ENCODE results near the gene KLRC3.

The KLRC3 gene

DNA sequence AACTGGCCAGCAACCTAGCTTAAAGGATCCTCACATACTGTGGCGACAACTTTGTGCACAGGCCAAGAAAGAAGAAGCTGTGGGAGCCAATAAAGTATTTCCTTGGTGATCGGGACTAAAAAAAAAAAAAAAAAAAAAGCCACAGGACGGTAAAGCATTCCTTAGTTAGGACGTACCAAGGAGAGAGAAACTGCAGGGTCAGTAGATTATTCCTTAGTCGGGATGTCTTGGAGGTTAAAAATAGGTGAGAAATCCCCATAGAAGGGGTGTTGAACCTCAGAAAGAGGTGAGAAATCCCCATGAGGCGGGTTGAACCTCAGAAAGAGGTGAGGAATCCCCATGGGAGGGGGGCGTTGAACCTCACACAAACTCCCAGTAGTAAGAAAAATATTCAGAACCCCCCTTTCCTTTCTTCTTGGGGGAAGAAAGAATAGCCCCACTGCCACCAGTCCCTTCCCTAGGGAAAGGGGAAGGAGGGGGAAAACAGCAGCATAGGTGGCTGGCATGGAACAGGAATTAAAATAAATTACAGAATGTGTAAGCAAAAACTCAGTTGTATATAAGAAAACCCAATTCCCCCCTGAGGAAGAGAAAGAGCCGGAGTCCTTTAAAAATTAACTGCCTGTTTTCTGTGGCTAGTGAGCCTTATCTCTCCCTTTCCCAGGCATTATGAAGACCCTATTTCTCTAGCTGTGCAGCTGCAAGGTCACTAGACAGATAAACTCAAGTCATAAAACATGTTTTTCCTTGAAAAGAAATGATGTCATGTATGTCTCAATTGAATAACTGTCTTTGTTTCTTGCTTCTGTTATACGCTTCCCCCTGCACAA lies 57.4 kb downstream of the KLRC3 start:
- TF ChIP-seq TEAD4 (IDR thresholded peaks at IDR 0.05) (no peak), RAD21 (IDR thresholded peaks at IDR 0.05; ENCODE audit: low read depth) (no peak), CREB1 (IDR thresholded peaks at IDR 0.05; ENCODE audit: low read depth) (no peak), ZBTB7A (IDR thresholded peaks at IDR 0.05; ENCODE audit: low read depth) (no peak), TAF1 (IDR thresholded peaks at IDR 0.05; ENCODE audit: low read depth) (no peak), FOXM1 (IDR thresholded peaks at IDR 0.05; ENCODE audit: borderline replicate concordance, low read depth) (no peak), TCF12 (IDR thresholded peaks at IDR 0.05; ENCODE audit: low read depth) (no peak), EP300 (IDR thresholded peaks at IDR 0.05; ENCODE audit: borderline replicate concordance) (no peak), CEBPB (IDR thresholded peaks at IDR 0.05) (no peak), EGR1 (IDR thresholded peaks at IDR 0.05) (no peak)
- TF ChIP-seq, protein P1, sequence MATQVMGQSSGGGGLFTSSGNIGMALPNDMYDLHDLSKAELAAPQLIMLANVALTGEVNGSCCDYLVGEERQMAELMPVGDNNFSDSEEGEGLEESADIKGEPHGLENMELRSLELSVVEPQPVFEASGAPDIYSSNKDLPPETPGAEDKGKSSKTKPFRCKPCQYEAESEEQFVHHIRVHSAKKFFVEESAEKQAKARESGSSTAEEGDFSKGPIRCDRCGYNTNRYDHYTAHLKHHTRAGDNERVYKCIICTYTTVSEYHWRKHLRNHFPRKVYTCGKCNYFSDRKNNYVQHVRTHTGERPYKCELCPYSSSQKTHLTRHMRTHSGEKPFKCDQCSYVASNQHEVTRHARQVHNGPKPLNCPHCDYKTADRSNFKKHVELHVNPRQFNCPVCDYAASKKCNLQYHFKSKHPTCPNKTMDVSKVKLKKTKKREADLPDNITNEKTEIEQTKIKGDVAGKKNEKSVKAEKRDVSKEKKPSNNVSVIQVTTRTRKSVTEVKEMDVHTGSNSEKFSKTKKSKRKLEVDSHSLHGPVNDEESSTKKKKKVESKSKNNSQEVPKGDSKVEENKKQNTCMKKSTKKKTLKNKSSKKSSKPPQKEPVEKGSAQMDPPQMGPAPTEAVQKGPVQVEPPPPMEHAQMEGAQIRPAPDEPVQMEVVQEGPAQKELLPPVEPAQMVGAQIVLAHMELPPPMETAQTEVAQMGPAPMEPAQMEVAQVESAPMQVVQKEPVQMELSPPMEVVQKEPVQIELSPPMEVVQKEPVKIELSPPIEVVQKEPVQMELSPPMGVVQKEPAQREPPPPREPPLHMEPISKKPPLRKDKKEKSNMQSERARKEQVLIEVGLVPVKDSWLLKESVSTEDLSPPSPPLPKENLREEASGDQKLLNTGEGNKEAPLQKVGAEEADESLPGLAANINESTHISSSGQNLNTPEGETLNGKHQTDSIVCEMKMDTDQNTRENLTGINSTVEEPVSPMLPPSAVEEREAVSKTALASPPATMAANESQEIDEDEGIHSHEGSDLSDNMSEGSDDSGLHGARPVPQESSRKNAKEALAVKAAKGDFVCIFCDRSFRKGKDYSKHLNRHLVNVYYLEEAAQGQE (IDR thresholded peaks at IDR 0.05; ENCODE audit: low read depth): no peak
- TF ChIP-seq, protein P2, sequence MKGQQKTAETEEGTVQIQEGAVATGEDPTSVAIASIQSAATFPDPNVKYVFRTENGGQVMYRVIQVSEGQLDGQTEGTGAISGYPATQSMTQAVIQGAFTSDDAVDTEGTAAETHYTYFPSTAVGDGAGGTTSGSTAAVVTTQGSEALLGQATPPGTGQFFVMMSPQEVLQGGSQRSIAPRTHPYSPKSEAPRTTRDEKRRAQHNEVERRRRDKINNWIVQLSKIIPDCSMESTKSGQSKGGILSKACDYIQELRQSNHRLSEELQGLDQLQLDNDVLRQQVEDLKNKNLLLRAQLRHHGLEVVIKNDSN (IDR thresholded peaks at IDR 0.05): no peak

DNA sequence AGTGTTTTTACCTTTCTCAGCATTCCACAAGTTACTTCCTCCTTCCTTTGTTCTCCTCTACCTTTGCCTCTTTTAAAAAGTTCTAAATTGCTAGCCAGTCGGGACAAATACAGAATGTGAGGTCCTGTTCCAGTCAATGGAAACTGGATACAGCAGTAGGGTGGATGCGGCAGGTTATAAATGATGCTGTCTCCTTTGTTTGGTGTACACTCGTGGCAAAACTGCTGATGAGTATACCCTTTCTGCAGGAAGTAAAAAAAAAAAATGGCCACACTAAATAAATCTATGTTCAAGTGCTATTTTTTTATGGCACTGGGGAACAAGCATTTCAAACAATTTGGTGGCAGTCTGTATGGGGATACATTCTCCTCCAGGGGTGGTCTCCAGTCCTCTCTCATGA lies 58.1 kb downstream of the KLRC3 start:
- TF ChIP-seq CEBPB (IDR thresholded peaks at IDR 0.05) (no peak), NFIC (IDR thresholded peaks at IDR 0.05) (no peak), RAD21 (IDR thresholded peaks at IDR 0.05; ENCODE audit: low read depth) (no peak), TAF1 (IDR thresholded peaks at IDR 0.05; ENCODE audit: low read depth) (no peak), TEAD4 (IDR thresholded peaks at IDR 0.05) (no peak), CREB1 (IDR thresholded peaks at IDR 0.05; ENCODE audit: low read depth) (no peak)
- TF ChIP-seq, protein P3, sequence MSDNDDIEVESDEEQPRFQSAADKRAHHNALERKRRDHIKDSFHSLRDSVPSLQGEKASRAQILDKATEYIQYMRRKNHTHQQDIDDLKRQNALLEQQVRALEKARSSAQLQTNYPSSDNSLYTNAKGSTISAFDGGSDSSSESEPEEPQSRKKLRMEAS (IDR thresholded peaks at IDR 0.05): no peak
- TF ChIP-seq, protein P2 (IDR thresholded peaks at IDR 0.05): no peak
